HG02852 (cell line): Measurements from ENCODE around the gene RNF157.

Source experiments
- ATAC-seq: cut with Tn5 transposase; IDR thresholded peaks from one replicate; pipeline ENCODE4 v1.9.1; 2021; ENCODE audit warnings: mild to moderate bottlenecking, moderate library complexity; ENCODE audit not compliant: unreplicated experiment

Gene RNF157

DNA sequence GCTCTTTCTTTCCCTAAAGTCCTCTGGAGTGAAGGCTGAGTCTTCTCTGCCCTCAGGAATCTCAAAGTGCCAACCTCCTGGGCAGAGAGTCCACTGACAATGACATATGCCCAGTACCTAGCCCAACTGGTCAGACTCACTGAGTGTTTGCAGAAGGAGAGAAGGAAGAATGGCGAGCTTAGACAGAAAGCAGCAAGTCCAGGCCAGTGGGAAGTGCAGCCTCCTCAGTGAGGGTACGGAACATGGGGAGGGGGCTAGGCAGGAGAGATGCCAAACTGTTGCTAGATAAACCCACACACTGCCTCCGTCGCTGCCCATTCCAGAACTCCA, 137.4 kb downstream of the RNF157 start:
- no peak for ATAC-seq

DNA sequence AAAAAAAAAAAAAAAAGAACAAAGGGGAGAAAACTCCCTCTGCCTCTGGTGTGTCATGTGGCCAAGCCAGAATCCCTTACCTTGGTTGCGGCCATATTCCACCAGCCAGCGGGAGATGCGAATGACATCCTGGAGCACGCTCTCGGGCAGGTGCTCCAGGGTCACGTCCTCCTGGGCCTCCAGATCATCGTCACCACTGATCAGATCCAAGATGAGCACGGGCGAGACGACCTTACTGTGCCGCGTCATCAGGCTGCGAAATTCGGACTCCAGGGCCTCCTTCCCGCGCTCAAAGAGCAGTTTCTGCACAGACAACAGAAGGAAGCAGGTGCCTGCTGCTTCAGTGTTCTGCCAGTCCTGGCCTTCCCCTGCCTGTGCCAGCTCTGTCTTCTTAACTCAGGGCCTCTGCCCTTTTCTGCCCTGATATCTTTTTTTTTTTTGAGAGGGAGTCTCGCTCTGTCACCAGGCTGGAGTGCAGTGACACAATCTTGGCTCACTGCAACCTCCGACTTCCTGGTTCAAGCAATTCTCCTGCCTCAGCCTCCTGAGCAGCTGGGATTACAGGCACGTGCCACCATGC, 142.5 kb downstream of the RNF157 start:
- no peak for ATAC-seq

DNA sequence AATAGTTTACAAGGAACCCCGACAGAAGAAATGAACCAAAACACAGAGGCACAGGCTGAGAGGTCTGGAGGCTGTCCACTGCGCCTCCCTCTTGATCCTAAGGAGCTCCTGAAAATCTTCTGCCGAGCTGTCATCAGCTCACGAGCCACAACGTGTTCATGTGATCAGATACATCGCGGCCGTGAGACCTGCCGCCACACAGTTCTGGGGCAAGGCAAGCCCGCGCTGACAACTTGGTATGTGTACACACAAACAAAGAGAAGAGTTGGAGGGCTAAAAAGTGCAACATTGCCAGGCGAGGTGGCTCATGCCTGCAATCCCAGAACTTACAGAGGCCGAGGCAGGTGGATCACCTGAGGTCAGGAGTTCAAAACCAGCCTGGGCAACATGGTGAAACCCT, 144.3 kb downstream of the RNF157 start:
- ATAC-seq, result no peak

DNA sequence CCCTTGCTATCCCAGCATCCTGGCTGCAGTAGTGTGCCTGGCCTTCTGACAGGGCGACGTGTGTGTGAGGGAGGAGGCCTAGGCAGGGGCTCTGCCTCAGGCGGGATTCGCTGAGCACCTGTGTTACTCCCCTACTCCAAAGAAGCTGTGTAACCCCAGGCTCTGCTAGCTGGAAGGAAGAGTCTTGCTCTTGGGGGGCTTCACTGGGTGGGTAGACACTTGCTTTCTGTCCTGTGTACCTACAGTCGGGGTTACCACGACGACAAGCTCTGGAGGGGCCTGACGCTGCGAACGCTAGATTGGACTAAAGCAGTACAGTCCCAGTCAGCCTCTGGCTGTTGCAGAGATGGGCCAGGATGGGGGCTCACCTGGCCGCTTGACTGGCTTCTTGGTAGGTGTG, 146.2 kb downstream of the RNF157 start:
- no peak for ATAC-seq

DNA sequence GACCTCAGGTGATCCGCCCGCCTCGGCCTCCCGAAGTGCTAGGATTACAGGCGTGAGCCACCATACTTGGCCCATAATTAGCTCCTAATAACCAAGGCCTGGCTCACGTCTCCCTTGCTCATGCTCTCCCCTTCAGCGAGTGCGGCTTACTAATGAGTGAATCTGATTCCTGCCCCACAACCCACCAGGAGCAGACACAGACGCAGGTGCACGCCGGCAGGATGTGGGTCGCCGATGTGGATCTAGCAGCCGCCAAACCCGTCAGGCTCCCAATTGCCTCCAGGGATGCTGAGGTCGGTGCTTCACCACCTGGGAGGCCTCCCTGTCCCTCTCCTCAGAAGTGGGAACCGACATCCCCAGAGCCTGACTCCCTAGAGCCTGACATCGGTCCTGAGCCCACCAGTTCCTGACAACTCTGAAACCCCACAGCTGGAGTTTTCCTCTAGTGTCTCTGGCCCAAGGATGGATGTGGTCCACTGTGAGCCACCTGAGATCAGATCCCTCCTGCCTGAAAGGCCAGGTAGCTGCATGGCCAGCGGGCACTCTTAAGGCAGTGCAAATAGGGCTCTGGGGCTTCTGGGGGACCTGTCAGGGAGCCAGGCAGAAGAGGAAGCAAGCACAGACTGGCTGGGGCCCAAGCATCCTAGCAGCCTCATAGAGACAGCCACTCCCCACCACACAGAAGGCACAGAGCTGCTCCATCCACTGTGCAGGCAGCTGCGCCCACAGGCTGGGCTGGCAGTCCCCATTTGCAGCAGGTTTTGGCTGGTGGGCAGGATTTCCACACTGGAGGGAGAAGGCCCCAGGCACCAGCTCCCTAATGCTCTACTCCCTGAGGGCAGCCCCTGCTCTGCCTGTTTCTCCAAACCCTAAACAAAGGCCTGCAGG, 147.5 kb downstream of the RNF157 start:
- no peak for ATAC-seq
